Thyroid gland (tissue), 4 donors: ENCODE data around the gene TUBA4A.

ENCODE experiments used
- CTCF ChIP-seq, 6 experiments: fragments of 200-600 bp in 3 of 6; fragments of 450-650 bp in 3 of 6; sonication (generic) in 3 of 6; IDR thresholded peaks; one replicate each; pipeline ENCODE4 v1.5.1; 2016 to 2019; ENCODE audit warnings: antibody characterized with exemption in 6 of 6, mild to moderate bottlenecking in 2 of 6, inconsistent platforms in 1 of 6, moderate library complexity in 1 of 6
- POLR2A ChIP-seq, 2 donors: fragments of 450-650 bp; IDR thresholded peaks; one replicate each; pipeline ENCODE4 v1.6.1; 2017; ENCODE audit warnings: antibody characterized with exemption in 2 of 2, mild to moderate bottlenecking in 2 of 2, moderate library complexity in 1 of 2

GRCh38 chr2:219272995-219273394 is 19.3 kb upstream of the TUBA4A start:
- TF ChIP-seq CTCF (IDR thresholded peaks at IDR 0.05) (no peak), POLR2A (IDR thresholded peaks at IDR 0.05) (no peak)
